IPS DF 6.9 (cell line): ENCODE data around the gene GNG2.
A peak's percentile ranks its signal among the peaks of the same experiment; 100 is the strongest.

Experiments used
- DNase-seq: peaks from one replicate; pipeline ENCODE4 v3.0.0-alpha.2; 2013; ENCODE audit warnings: low read depth, low spot score
- H3K27ac ChIP-seq: one replicate; pipeline ENCODE4 v1.5.1; 2013; ENCODE audit warnings: low read length, control low read depth
- H3K27me3 ChIP-seq: 2 replicates; pipeline ENCODE4 v1.6.1; 2013; ENCODE audit warnings: mild to moderate bottlenecking, low read length; ENCODE audit not compliant: control insufficient read depth, insufficient read depth
- H3K36me3 ChIP-seq: 2 replicates; pipeline ENCODE4 v1.6.1; 2013; ENCODE audit warnings: low read length; ENCODE audit not compliant: control insufficient read depth, insufficient read depth
- H3K4me1 ChIP-seq: 2 replicates; pipeline ENCODE4 v1.6.1; 2013; ENCODE audit warnings: low read length; ENCODE audit not compliant: control insufficient read depth, insufficient read depth
- H3K4me3 ChIP-seq: 2 replicates; pipeline ENCODE4 v1.5.1; 2013; ENCODE audit warnings: mild to moderate bottlenecking, low read length
- H3K9me3 ChIP-seq: 2 replicates; pipeline ENCODE4 v1.6.1; 2013; ENCODE audit warnings: low read length, inconsistent platforms; ENCODE audit not compliant: control insufficient read depth, insufficient read depth
- WGBS: extraction: QIAGEN DNeasy Blood & Tissue Kit; methylation state at CpG from one replicate; pipeline ENCODE4 v1.1.7; 2013; ENCODE audit warnings: mixed read lengths, missing lambda C conversion rate; ENCODE audit not compliant: insufficient read length, insufficient coverage; 5-methylcytosine and 5-hydroxymethylcytosine counted together

GNG2 gene

DNA sequence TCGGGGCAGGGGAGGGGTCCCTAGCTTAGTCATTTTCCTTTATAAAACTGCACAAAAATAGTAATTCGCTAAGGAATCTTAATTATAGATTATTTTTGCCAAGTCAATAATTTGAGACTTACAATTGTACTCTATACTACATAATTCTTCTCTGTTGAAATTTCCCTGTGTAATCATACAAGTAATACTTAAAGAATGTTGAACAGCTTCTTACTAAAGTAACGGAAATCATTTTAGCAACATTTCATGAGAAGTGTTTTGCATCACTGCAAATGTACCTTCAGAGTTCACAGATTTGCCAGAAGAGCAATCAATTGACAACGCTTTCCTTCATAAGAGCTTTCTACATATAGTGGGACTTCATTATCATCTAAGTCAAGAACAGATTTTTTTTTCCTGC, 7.9 kb upstream of the GNG2 start:
- no peak for DNase-seq
- no CpG with 5 or more reads among the region's 4 CpGs for WGBS
- Histone ChIP-seq H3K27ac (no peak overlapping the region), H3K4me3 (no peak overlapping the region), H3K4me1 (no peaks in the 10 kb centered on the region), H3K9me3 (no peaks in the 10 kb centered on the region), H3K36me3 (no peaks in the 10 kb centered on the region), H3K27me3 (no peaks in the 10 kb centered on the region)

DNA sequence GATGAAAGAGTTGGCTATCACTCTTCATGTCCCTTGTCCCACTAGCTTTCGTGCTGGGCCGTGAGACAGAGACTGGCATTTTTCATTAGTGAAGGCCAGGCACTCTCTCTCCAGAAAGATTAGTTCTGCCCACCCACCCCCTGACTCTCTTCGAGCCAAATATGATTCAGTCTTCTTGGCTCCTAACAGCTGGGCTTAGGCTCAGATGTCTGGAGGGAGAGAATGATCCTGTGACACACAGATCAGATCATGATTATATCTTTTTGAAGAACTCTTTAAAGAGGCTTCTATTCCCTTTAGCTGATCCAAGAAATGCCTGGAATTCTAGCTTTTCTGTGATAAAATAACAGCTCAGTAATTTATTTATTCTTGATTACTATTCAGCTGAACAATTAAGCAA, 5.2 kb upstream of the GNG2 start:
- H3K27me3 ChIP-seq = no peaks in the 10 kb centered on the region
- H3K4me3 ChIP-seq = no peak overlapping the region
- no peaks in the 10 kb centered on the region for H3K9me3 ChIP-seq
- no CpG with 5 or more reads among the region's 3 CpGs for WGBS
- peaks cover 2% of the 10 kb centered on the region; the same call in 1 of the 2 replicates for H3K4me1 ChIP-seq
- no peaks in the 10 kb centered on the region for H3K36me3 ChIP-seq
- no peak for DNase-seq
- H3K27ac ChIP-seq = no peak overlapping the region

- Histone ChIP-seq H3K27ac (no peak overlapping the region), H3K27me3 (peaks cover 2% of the 10 kb centered on the region; the same call in 1 of the 2 replicates), H3K4me1 (peaks cover 3% of the 10 kb centered on the region; the same call in 1 of the 2 replicates), H3K9me3 (no peaks in the 10 kb centered on the region), H3K4me3 (no peak overlapping the region), H3K36me3 (no peaks in the 10 kb centered on the region)
- WGBS = no CpG with 5 or more reads among the region's 1 CpG
- no peak for DNase-seq
Observed at GRCh38 chr14:51856792-51857296, 3.6 kb upstream of the GNG2 start.

- DNase-seq = no peak
- WGBS = no CpG with 5 or more reads among the region's 5 CpGs
- no peak overlapping the region for H3K27ac ChIP-seq
Observed at GRCh38 chr14:51859131-51859530, 1.3 kb upstream of the GNG2 start.

DNA sequence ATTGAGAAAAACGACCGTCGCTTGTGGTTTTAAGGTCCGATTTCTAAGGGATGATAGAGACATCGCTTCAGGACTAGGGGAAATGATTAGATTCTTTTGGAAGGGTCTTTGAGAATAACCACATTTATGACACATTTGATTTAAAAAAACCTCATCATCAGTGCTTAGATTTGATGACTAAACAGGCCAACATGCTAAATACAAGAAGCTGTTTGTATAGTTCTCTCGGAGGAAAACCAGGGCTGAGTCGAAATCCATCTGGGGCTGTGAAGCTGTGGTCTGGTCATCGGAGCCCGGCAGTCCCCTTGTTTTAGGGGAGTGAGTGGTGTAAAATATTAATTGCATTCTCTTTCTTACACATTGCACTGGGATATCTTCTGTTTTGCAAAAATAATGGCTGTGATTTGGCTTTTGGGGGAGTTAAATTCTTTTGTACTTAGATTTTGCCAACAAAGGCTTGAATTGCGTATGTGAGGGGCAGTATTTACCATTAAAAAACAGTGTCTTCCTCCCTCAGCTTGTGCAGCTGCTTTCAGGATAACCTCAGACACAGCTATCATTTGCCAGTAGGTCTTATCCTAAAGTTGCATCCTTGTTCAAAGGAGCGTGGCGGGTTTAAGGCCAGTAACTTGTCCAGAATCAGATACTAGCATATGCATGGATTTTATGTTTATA, 550 bp downstream of the GNG2 start:
- Histone ChIP-seq H3K4me3 (peak overlapping the region; percentile 23; the same call in 1 of the 2 replicates), H3K27ac (no peak overlapping the region), H3K27me3 (peaks cover 6% of the 10 kb centered on the region), H3K36me3 (no peaks in the 10 kb centered on the region), H3K9me3 (no peaks in the 10 kb centered on the region), H3K4me1 (peaks cover 3% of the 10 kb centered on the region; the same call in 1 of the 2 replicates)
- no peak for DNase-seq
- no CpG with 5 or more reads among the region's 12 CpGs for WGBS

More at GRCh38 chr14:51859131-51859530, 1.3 kb upstream of the GNG2 start:
- Histone ChIP-seq H3K4me1 (peaks cover 3% of the 10 kb centered on the region; the same call in 1 of the 2 replicates), H3K27me3 (peaks cover 6% of the 10 kb centered on the region), H3K36me3 (no peaks in the 10 kb centered on the region), H3K9me3 (no peaks in the 10 kb centered on the region), H3K4me3 (no peak overlapping the region)

GRCh38 chr14:51862176-51862796, 1.9 kb downstream of the GNG2 start:
- Histone ChIP-seq H3K9me3 (no peaks in the 10 kb centered on the region), H3K4me1 (peaks cover 3% of the 10 kb centered on the region; the same call in 1 of the 2 replicates), H3K36me3 (no peaks in the 10 kb centered on the region), H3K27ac (no peak overlapping the region), H3K27me3 (peaks cover 6% of the 10 kb centered on the region), H3K4me3 (no peak overlapping the region)
- no peak for DNase-seq
- no CpG with 5 or more reads among the region's 5 CpGs for WGBS

GRCh38 chr14:51862860-51863259, 2.4 kb downstream of the GNG2 start:
- no peaks in the 10 kb centered on the region for H3K36me3 ChIP-seq
- H3K27me3 ChIP-seq = peaks cover 6% of the 10 kb centered on the region
- no CpG with 5 or more reads among the region's 1 CpG for WGBS
- DNase-seq = no peak
- peaks cover 3% of the 10 kb centered on the region; the same call in 1 of the 2 replicates for H3K4me1 ChIP-seq
- H3K9me3 ChIP-seq = no peaks in the 10 kb centered on the region
- H3K4me3 ChIP-seq = no peak overlapping the region
- H3K27ac ChIP-seq = no peak overlapping the region

DNA sequence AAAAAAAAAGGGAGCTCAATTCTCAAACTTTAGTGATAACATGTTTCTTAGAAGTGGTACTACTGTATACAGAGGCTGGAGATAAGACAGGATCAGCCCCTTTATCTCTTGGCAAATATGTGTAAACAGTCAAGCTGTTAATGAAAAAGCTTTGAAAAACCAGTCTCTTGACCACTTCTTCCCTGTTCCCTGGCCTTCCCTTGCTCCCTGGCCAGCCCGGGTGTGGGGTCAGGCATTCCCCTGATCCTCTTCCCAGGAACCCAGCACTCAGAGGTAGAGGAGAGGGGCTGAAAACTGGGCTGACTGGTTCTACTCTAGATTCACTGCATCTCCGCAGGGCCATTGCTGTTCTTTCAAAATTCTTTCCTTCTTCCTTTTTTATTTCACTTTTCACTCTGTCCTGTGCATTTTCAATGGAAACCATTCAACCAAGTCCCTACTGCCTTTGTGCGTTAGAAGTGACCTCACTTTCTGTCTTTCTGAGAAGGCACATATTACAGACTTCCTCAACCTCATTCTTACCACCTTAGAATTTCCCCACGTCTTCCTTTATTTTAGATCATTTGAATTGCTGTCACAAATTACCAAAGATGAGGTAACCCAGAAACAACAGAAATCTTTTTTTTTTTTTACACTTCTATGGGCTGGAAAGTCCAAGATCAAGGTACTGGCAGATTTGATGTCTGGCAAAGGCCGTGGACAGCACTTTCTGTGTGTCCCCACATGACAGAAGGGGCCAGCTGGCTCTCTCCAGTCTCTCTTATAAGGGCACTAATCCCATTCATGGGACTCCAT, 5.7 kb downstream of the GNG2 start:
- Histone ChIP-seq H3K36me3 (no peaks in the 10 kb centered on the region), H3K27me3 (peaks cover 5% of the 10 kb centered on the region), H3K4me1 (no peaks in the 10 kb centered on the region; the same call in 1 of the 2 replicates), H3K4me3 (no peak overlapping the region), H3K9me3 (no peaks in the 10 kb centered on the region), H3K27ac (no peak overlapping the region)
- no peak for DNase-seq
- WGBS = no CpG with 5 or more reads among the region's 5 CpGs

DNA sequence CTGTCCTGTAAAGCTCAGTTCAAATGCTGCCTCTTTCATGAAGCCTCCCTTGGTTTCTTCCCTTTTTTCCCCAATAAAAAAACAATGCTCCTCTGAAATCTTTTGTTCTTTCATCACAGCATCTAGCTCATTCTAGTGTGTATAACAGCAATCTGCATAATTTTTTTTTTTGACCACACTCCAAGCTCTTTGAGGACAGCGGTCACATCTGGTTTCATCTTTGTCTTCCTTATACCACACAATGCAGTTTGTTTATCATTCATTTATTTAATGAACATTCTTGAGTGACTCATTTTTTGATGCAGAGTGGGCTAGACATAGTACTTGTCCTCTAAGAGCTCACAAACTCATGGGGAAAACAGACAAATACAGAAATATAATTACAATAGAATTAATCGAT, 7.3 kb downstream of the GNG2 start:
- Histone ChIP-seq H3K4me3 (no peak overlapping the region), H3K27me3 (no peaks in the 10 kb centered on the region), H3K4me1 (no peaks in the 10 kb centered on the region), H3K27ac (no peak overlapping the region), H3K9me3 (no peaks in the 10 kb centered on the region), H3K36me3 (no peaks in the 10 kb centered on the region)
- DNase-seq = no peak
- WGBS = no CpG with 5 or more reads among the region's 2 CpGs

DNA sequence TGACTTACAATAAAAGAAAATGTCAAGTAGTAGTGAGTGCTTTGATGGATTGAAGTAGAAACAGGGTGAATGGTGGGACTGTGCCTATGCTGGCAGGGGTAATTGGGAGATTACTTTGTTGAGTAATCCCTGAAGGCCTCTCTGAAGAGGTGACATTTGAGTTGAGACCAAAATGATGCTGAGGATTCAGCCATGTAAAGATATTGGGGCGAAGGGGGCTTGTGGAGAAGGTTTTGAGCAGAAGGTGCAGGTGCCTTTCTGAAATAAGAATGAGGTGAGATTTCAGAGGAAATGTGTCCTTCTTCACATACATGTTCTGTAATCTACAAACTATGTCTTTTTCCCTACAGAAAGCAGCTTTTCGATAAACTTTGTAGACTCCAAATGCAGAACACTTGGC, 8.0 kb downstream of the GNG2 start:
- no peak for DNase-seq
- H3K4me3 ChIP-seq = no peak overlapping the region
- H3K36me3 ChIP-seq = no peaks in the 10 kb centered on the region
- no peaks in the 10 kb centered on the region for H3K9me3 ChIP-seq
- H3K4me1 ChIP-seq = no peaks in the 10 kb centered on the region
- no CpG with 5 or more reads among the region's 2 CpGs for WGBS
- no peak overlapping the region for H3K27ac ChIP-seq
- H3K27me3 ChIP-seq = no peaks in the 10 kb centered on the region
